ENCODE data around the gene CEP19.
A peak's percentile ranks its signal among the peaks of the same experiment; 100 is the strongest.

Gene CEP19

DNA sequence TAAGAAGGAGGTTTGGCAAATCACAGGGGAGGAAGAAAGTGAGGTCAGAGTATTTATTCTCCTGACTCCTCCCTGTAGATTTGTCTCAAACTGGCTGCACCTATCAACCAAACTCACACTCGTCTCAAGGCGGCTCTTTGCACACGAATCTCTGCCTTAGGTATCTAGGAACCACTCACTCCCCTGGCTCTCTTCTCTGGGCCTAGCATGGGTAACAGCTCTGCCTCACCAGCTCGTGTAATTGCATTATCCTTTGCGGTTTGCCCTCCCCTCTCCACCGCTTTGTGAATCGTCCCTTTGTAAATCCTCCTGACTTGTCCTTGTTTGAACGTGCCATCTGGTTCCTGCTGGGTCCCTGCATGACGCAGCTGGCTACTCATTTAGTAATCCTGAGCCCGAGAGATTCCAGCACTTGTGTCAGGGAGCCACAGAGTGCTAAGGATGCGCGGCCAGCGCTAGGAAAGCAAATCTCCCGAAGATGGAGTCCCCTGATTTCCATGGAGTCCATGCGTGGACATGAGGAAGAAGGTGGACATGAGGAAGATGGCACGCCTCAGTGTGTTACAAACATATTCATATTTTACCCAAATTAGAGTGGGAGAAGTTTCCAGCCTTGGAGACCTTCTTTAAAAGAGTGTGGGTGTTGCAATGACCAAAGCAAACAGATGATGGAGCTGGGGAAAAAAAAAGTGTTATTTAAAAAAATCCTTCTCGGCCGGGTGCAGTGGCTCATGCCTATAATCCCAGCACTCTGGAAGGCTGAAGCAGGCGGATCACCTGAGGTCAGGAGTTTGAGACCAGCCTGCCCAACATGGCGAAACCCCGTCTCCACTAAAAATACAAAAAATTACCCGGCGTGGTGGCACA, 45.8 kb downstream of the CEP19 start:
- peak; percentile 96 for DNase-seq (ENCODE audit: low spot score)

DNA sequence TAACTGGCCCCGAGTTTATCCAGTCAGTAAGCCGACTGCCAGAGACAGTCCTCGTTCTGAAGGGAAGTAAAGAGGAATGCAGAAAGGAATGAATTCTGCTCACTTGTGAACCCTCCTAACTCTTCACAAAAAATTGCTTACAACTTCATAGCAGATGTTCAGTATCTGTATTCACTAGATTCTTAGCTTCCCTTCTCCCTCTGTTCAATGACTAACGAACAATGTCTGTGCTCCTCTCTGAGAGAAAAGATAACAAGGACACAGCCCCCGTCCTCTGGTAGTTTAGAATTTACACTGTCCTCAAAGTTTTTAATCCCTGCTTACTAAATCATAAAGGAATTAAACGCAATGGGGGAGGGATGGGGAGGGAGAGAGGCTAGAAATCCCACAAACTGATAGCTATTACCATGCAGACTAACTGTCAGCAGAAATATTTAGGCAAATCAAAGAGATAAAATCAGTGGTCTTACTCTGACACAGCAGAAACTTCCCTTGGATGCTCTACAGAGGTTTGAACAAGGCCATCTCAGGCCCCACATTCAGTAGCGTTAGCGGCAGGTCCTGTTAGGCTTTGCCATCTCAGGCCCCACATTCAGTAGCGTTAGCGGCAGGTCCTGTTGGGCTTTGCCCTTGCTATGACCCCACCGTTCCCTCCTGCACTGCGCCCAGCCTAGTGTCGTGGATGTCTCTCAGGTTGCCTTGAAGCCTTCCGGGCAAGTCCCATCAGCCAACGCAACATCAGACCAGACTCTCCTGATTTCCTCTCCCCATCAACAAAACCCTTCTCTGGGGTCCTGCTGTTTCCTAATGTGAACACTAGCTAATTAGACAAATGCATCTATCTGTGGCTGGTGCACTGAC, 49.1 kb downstream of the CEP19 start:
- DNase-seq (ENCODE audit: low spot score) = no peak

DNA sequence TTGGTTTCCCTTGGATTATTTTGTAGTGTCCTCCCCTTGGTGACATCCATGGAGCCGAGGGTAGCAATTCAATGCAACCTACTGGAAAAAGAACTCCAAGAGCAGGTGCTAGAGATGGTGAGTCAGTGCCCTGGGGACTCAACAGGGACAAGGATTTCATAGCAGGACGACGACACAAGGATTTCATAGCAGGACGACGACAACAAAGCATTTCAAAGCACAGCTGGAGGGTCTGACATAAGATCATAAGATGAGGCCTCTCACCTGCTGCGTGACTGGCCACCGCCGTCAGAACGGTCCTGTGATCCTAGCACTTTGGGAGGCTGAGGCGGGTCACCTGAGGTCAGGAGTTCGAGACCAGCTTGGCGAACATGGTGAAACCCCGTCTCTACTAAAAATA, 50.0 kb downstream of the CEP19 start:
- no peak for DNase-seq (ENCODE audit: low spot score)

DNA sequence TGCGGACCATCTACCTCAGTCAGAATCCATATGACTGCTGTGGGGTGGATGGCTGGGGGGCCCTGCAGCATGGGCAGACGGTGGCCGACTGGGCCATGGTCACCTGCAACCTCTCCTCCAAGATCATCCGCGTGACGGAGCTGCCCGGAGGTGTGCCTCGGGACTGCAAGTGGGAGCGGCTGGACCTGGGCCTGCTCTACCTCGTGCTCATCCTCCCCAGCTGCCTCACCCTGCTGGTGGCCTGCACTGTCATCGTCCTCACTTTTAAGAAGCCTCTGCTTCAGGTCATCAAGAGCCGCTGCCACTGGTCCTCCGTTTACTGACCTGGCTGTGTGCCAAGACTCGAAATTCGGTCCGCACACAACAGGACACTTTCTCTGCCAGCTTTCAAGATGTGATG, 50.6 kb downstream of the CEP19 start:
- peak; percentile 29 for DNase-seq (ENCODE audit: low spot score)

DNA sequence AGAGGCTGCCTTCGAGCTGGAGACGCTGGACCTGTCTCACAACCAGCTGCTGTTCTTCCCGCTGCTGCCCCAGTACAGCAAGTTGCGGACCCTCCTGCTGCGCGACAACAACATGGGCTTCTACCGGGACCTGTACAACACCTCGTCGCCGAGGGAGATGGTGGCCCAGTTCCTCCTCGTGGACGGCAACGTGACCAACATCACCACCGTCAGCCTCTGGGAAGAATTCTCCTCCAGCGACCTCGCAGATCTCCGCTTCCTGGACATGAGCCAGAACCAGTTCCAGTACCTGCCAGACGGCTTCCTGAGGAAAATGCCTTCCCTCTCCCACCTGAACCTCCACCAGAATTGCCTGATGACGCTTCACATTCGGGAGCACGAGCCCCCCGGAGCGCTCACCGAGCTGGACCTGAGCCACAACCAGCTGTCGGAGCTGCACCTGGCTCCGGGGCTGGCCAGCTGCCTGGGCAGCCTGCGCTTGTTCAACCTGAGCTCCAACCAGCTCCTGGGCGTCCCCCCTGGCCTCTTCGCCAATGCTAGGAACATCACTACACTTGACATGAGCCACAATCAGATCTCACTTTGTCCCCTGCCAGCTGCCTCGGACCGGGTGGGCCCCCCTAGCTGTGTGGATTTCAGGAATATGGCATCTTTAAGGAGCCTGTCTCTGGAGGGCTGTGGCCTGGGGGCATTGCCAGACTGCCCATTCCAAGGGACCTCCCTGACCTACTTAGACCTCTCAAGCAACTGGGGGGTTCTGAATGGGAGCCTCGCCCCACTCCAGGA, 51.5 kb downstream of the CEP19 start:
- DNase-seq (ENCODE audit: low spot score) = no peak

DNA sequence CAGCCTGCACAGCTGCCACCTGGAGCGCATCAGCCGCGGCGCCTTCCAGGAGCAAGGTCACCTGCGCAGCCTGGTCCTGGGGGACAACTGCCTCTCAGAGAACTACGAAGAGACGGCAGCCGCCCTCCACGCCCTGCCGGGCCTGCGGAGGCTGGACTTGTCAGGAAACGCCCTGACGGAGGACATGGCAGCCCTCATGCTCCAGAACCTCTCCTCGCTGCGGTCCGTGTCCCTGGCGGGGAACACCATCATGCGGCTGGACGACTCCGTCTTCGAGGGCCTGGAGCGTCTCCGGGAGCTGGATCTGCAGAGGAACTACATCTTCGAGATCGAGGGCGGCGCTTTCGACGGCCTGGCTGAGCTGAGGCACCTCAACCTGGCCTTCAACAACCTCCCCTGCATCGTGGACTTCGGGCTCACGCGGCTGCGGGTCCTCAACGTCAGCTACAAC, 52.1 kb downstream of the CEP19 start:
- DNase-seq (ENCODE audit: low spot score) = no peak

Measured in cerebellar cortex (tissue), 1 donor.